Left ventricle myocardium inferior (tissue), 1 donor: ENCODE data around the gene LENEP. TPM values are rescaled to one million over a fixed set of nuclear protein-coding genes. Genes with fewer than 3 reads are reported as not detected.

Experiments
- DNase-seq: peaks from one replicate; pipeline ENCODE4 v3.0.0-alpha.2; 2020
- H3K27ac ChIP-seq: fragments of 200-600 bp; replicated peaks from 2 replicates; pipeline ENCODE4 v1.8.0; 2021
- H3K27me3 ChIP-seq: fragments of 200-600 bp; 2 replicates; pipeline ENCODE4 v1.8.0; 2021; ENCODE audit warnings: low read depth
- H3K36me3 ChIP-seq: fragments of 200-600 bp; 2 replicates; pipeline ENCODE4 v1.8.0; 2021
- H3K4me1 ChIP-seq: fragments of 200-600 bp; 2 replicates; pipeline ENCODE4 v1.8.0; 2021
- H3K4me3 ChIP-seq: fragments of 200-600 bp; 2 replicates; pipeline ENCODE4 v1.8.0; 2021; ENCODE audit warnings: mild to moderate bottlenecking, moderate library complexity
- H3K9me3 ChIP-seq: fragments of 200-600 bp; replicated peaks from 2 replicates; pipeline ENCODE4 v1.8.0; 2021
- CTCF ChIP-seq: fragments of 200-600 bp; IDR thresholded peaks from 2 replicates; pipeline ENCODE4 v1.8.0; 2021; ENCODE audit warnings: antibody characterized with exemption, mild to moderate bottlenecking, borderline replicate concordance
- intact Hi-C: fragments of 100-400 bp; cut with micrococcal nuclease; formaldehyde crosslinking; loops from one replicate; pipeline ENCODE4 v1.11.0; 2022
- total RNA-seq: library from RNA; stranded (reverse); fragmentation: NEBNext Ultra II Directional; extraction: Animal tissue kit (Norgen Biotek cat#: 25700); gene quantifications from one replicate; pipeline ENCODE4 v1.2.1, GENCODE V29; 2021
- donor health status: DM: no; HTN: yes; CAD: no; lungs with severe emphysema.

Gene LENEP
- total RNA-seq, 1 donor from 2014 or later, result not detected

GRCh38 chr1:155022136-155022926 is 28.9 kb downstream of the LENEP start:
- TF ChIP-seq CTCF, result no peak
- Histone ChIP-seq H3K4me1 (peaks cover 23% of the 10 kb centered on the region), H3K27ac (no peak overlapping the region), H3K27me3 (no peaks in the 10 kb centered on the region), H3K4me3 (no peak overlapping the region), H3K36me3 (no peaks in the 10 kb centered on the region), H3K9me3 (no peaks in the 10 kb centered on the region)
- DNase-seq, result no peak
- intact Hi-C loops, result no loop called here

- Histone ChIP-seq H3K4me3 (no peak overlapping the region), H3K36me3 (no peaks in the 10 kb centered on the region), H3K4me1 (peaks cover 18% of the 10 kb centered on the region), H3K9me3 (no peaks in the 10 kb centered on the region), H3K27ac (no peak overlapping the region), H3K27me3 (no peaks in the 10 kb centered on the region)
- DNase-seq, result no peak
- no peak for TF ChIP-seq CTCF
- intact Hi-C loops, result no loop called here
These were observed 29.5 kb downstream of the LENEP start for GRCh38 chr1:155022927-155023236.

- TF ChIP-seq CTCF, result no peak
- Histone ChIP-seq H3K27me3 (no peaks in the 10 kb centered on the region), H3K36me3 (no peaks in the 10 kb centered on the region), H3K9me3 (no peaks in the 10 kb centered on the region), H3K4me3 (no peak overlapping the region), H3K4me1 (peaks cover 13% of the 10 kb centered on the region), H3K27ac (no peak overlapping the region)
- intact Hi-C loops, result no loop called here
- no peak for DNase-seq
These were observed 30.2 kb downstream of the LENEP start for GRCh38 chr1:155023627-155024026.

GRCh38 chr1:155024315-155024714 is 30.9 kb downstream of the LENEP start:
- H3K4me1 ChIP-seq, result peaks cover 8% of the 10 kb centered on the region
- H3K4me3 ChIP-seq, result no peak overlapping the region
- H3K9me3 ChIP-seq, result no peaks in the 10 kb centered on the region
- no peak overlapping the region for H3K27ac ChIP-seq
- no peaks in the 10 kb centered on the region for H3K36me3 ChIP-seq
- TF ChIP-seq CTCF, result no peak
- no peak for DNase-seq
- no peaks in the 10 kb centered on the region for H3K27me3 ChIP-seq
- intact Hi-C loops, result no loop called here

DNA sequence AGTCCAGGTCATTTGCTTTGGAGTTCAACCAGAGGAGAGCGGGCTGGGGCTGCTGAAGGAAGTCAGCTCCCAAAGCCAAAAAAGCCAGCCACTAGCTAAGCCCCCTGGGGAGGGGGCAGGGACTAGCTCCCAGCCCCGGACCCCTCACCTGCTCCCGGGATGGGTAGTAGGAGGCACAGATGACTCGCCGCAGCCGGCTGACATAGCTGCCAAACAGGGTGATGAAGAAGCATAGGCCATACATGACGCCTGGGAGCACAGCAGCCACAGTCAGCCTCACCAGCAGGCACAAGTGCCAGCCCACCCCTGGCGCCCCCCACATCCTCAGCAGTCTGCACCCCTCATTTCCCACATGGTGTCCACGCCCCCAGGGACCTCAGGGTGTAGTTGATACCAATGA is 32.8 kb downstream of the LENEP start:
- H3K27me3 ChIP-seq, result no peaks in the 10 kb centered on the region
- no peaks in the 10 kb centered on the region for H3K36me3 ChIP-seq
- no peak overlapping the region for H3K27ac ChIP-seq
- no peaks in the 10 kb centered on the region for H3K9me3 ChIP-seq
- intact Hi-C loops, result no loop called here
- H3K4me3 ChIP-seq, result no peak overlapping the region
- no peak for TF ChIP-seq CTCF
- DNase-seq, result no peak
- peaks cover 8% of the 10 kb centered on the region for H3K4me1 ChIP-seq
